ENCODE measurements around the gene GCDH. TPM values are rescaled to one million over a fixed set of nuclear protein-coding genes. Genes with fewer than 3 reads are reported as not detected.
A peak's percentile ranks its signal among the peaks of the same experiment; 100 is the strongest.

Gene GCDH
- total and polyA plus RNA-seq, 2 of the 8 experiments (the other 6 are each of a cell fraction or from before 2014, with no cell fraction given), result 67.3 to 89.4 TPM

DNA sequence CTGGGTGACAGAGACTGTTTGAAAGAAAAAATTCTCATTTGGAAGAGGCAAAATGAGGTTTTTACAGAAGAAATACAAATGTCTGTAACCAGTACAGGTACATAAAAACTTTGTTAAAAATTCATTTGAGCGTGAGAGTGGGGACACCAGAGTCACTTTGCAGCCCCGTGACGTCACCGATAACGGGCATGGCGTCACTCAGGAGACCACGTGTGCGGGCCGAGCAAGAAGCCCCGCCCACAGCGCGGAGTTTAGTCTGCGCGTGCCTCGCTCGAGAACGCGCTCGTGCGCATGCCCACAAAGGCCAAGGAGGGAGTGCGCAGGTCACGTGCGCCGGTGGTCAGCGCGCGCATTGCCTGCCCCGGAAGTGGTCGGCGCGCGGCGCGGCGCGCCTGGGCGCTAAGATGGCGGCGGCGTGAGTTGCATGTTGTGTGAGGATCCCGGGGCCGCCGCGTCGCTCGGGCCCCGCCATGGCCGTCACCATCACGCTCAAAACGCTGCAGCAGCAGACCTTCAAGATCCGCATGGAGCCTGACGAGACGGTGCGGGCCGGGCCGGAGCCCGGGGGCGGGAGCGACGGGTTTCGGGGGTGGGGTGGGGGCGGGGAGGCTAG lies 54.6 kb downstream of the GCDH start, which contains the start of gene RAD23A:
Gene RAD23A (plus strand): TSS at position 384 of the 613 bp plus-strand sequence. CDS start 87 bp downstream, at position 471.
- Histone ChIP-seq H2BK15ac (ENCODE audit: low read length) (no peak within 1 kb of the TSS; the same call in 1 of the 2 replicates), H4K91ac (replicated peaks; ENCODE audit: insufficient read length, low read length) (no peak within 1 kb of the TSS), H4K20me1 (replicated peaks in 1 of 2; ENCODE audit: control insufficient read depth in 1 of 2, insufficient read depth in 2 of 2, low read length in 2 of 2) (peaks cover 5% of the 10 kb centered on the region in 2 experiments), H2BK20ac (ENCODE audit: low read length) (no peak within 1 kb of the TSS), H3K14ac (ENCODE audit: insufficient read length) (no peak within 1 kb of the TSS), H3K23me2 (ENCODE audit: low read depth, low read length) (no peaks in the 10 kb centered on the region), H3K36me3 (ENCODE audit: control insufficient read depth in 2 of 4, insufficient read depth in 4 of 4, low read length in 3 of 4) (peaks cover 28 to 66% (median 53%) of the 10 kb centered on the region in 4 experiments), H3K27me3 (replicated peaks in 1 of 4; ENCODE audit: control insufficient read depth in 3 of 4, extremely low read depth in 1 of 4, insufficient read depth in 3 of 4, low read length in 3 of 4) (no peaks in the 10 kb centered on the region), H3K56ac (replicated peaks; ENCODE audit: insufficient read length, low read depth, low read length) (peak within 1 kb of the TSS; percentile 77), H3K79me2 (ENCODE audit: control insufficient read depth in 1 of 2, insufficient read depth in 2 of 2, low read length in 2 of 2) (peaks cover 0 to 23% of the 10 kb centered on the region in 2 experiments; a peak in 2 of 4 replicates), H3K23ac (ENCODE audit: insufficient read length) (no peak within 1 kb of the TSS), H2BK5ac (ENCODE audit: low read depth, low read length) (peak within 1 kb of the TSS; percentile 98), H3K4me1 (replicated peaks in 1 of 4; ENCODE audit: control insufficient read depth in 3 of 4, insufficient read depth in 4 of 4, low read length in 3 of 4) (peaks cover 0 to 3% (median under 1%) of the 10 kb centered on the region in 4 experiments; a peak in 1 of 7 replicates), H2AFZ (ENCODE audit: low read length) (no peak within 1 kb of the TSS), H2AK5ac (ENCODE audit: low read depth, low read length) (no peak within 1 kb of the TSS; the same call in 1 of the 2 replicates), H3K9me3 (ENCODE audit: insufficient read depth in 2 of 2, low read depth in 1 of 2, low read length in 1 of 2) (no peaks in the 10 kb centered on the region), H2BK12ac (ENCODE audit: low read depth, low read length) (no peak within 1 kb of the TSS), H3K27ac (ENCODE audit: low read depth, low read length) (peak within 1 kb of the TSS; percentile 96), H2BK120ac (replicated peaks; ENCODE audit: low read depth, low read length) (no peak within 1 kb of the TSS), H4K8ac (ENCODE audit: extremely low read depth, insufficient read depth, low read length) (peak within 1 kb of the TSS; percentile 100; the same call in 1 of the 2 replicates), H3K4me2 (ENCODE audit: insufficient read depth in 1 of 2, low read depth in 2 of 2, low read length in 2 of 2) (peak within 1 kb of the TSS; percentile 79 to 80), H3K4ac (replicated peaks; ENCODE audit: insufficient read length, low read depth, low read length) (no peak within 1 kb of the TSS), H3K4me3 (ENCODE audit: extremely low read depth in 1 of 4, insufficient read depth in 2 of 4, low read depth in 3 of 4, low read length in 4 of 4) (peak within 1 kb of the TSS; percentile 77 to 93 (median 90)), H3K18ac (ENCODE audit: extremely low read depth, low read length) (no peak within 1 kb of the TSS; the same call in 1 of the 2 replicates), H3K9ac (replicated peaks in 1 of 4; ENCODE audit: extremely low read depth in 1 of 4, low read depth in 3 of 4, low read length in 3 of 4) (peak within 1 kb of the TSS; percentile 80 to 99 (median 94)), H4K5ac (ENCODE audit: insufficient read length, low read depth, low read length) (peak within 1 kb of the TSS; percentile 97), H3K79me1 (ENCODE audit: low read depth, low read length) (peaks cover 2% of the 10 kb centered on the region; the same call in 1 of the 2 replicates)
- FAIRE-seq (no peak), DNase-seq (ENCODE audit: low read depth in 1 of 2, low spot score in 2 of 2) (peak; percentile 96 to 99)
- CTCF ChIA-PET (ENCODE audit: partially characterized antibody), result interaction anchor here (0.6 to 2.2 kb wide), 3 partner anchors 20 to 120 kb away, joined by 3 to 5 read pairs (median 4); no protein-coding TSS in a partner anchor
- WGBS, 2 experiments (ENCODE audit: extremely low coverage in 1 of 2, insufficient coverage in 1 of 2, insufficient read length in 1 of 2, insufficient replicate concordance in 2 of 2, low coverage in 1 of 2, low lambda C conversion rate in 2 of 2, missing lambda C conversion rate in 1 of 2), result 2% methylated on average over 56 of the region's 62 CpGs; no CpG with 5 or more reads in 1 of the 2 experiments
- POLR2A ChIA-PET (ENCODE audit: partially characterized antibody), result interaction anchor here (0.7 to 4.0 kb wide), 20 partner anchors 8 to 209 kb away, joined by 3 to 43 read pairs (median 6); partner anchors contain the start of genes CALR, DNASE2, FARSA and GADD45GIP1
- TF ChIP-seq GABPA (IDR thresholded peaks at IDR 0.05; ENCODE audit: borderline replicate concordance, insufficient read depth, low read length) (peak; percentile 83; the same call in 1 of the 2 replicates), YY1 (IDR thresholded peaks at IDR 0.05; ENCODE audit: low read depth, low read length) (peak; percentile 99), FOSL1 (IDR thresholded peaks at IDR 0.05; ENCODE audit: insufficient read depth, low read depth, low read length) (peak; percentile 59; the same call in 1 of the 2 replicates), GTF2F1 (IDR thresholded peaks at IDR 0.05; ENCODE audit: borderline replicate concordance, low read depth, low read length) (peak; percentile 80; the same call in 1 of the 2 replicates), ATF3 (IDR thresholded peaks at IDR 0.05; ENCODE audit: insufficient read depth, low read depth, low read length) (peak; percentile 94), TAF1 (IDR thresholded peaks at IDR 0.05; ENCODE audit: low read depth, low read length) (peak; percentile 99), JUND (IDR thresholded peaks at IDR 0.05; ENCODE audit: low read length) (peak; percentile 91)
- TF ChIP-seq, protein P1, sequence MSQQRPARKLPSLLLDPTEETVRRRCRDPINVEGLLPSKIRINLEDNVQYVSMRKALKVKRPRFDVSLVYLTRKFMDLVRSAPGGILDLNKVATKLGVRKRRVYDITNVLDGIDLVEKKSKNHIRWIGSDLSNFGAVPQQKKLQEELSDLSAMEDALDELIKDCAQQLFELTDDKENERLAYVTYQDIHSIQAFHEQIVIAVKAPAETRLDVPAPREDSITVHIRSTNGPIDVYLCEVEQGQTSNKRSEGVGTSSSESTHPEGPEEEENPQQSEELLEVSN (IDR thresholded peaks at IDR 0.05), result peak; percentile 84
- TF ChIP-seq, protein P2, sequence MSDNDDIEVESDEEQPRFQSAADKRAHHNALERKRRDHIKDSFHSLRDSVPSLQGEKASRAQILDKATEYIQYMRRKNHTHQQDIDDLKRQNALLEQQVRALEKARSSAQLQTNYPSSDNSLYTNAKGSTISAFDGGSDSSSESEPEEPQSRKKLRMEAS (IDR thresholded peaks at IDR 0.05), result peak; percentile 95
